Fibroblast of the aortic adventitia (primary cell): Measurements from ENCODE around the gene PCED1B. TPM values are rescaled to one million over a fixed set of nuclear protein-coding genes. Genes with fewer than 3 reads are reported as not detected.

Source experiments
- DNase-seq: peaks from one replicate; pipeline ENCODE4 v3.0.0-alpha.2; 2010; ENCODE audit warnings: low read depth
- H3K4me3 ChIP-seq: 2 replicates; pipeline ENCODE4 v1.5.1; 2011; ENCODE audit warnings: low read depth, mild to moderate bottlenecking, control low read depth, low read length, moderate library complexity
- total RNA-seq: library from RNA; depleted of rRNA; stranded (reverse); fragments of >200 nt; gene quantifications from 2 replicates; pipeline ENCODE4 v1.2.3, GENCODE V29; 2012; ENCODE audit warnings: low replicate concordance
- TF ChIP-seq, protein P1 (sequence below): IDR thresholded peaks from 2 replicates; pipeline ENCODE4 v1.5.1; 2011; ENCODE audit warnings: mild to moderate bottlenecking, low read length, control low read depth, inconsistent platforms; ENCODE audit not compliant: insufficient read depth

PCED1B gene
- total RNA-seq, 1 donor = 0.27 TPM

GRCh38 chr12:47225356-47225755 lies 145.9 kb downstream of the PCED1B start:
- no peak overlapping the region for H3K4me3 ChIP-seq
- no peak for DNase-seq
- TF ChIP-seq, protein P1, sequence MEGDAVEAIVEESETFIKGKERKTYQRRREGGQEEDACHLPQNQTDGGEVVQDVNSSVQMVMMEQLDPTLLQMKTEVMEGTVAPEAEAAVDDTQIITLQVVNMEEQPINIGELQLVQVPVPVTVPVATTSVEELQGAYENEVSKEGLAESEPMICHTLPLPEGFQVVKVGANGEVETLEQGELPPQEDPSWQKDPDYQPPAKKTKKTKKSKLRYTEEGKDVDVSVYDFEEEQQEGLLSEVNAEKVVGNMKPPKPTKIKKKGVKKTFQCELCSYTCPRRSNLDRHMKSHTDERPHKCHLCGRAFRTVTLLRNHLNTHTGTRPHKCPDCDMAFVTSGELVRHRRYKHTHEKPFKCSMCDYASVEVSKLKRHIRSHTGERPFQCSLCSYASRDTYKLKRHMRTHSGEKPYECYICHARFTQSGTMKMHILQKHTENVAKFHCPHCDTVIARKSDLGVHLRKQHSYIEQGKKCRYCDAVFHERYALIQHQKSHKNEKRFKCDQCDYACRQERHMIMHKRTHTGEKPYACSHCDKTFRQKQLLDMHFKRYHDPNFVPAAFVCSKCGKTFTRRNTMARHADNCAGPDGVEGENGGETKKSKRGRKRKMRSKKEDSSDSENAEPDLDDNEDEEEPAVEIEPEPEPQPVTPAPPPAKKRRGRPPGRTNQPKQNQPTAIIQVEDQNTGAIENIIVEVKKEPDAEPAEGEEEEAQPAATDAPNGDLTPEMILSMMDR = no peak

DNA sequence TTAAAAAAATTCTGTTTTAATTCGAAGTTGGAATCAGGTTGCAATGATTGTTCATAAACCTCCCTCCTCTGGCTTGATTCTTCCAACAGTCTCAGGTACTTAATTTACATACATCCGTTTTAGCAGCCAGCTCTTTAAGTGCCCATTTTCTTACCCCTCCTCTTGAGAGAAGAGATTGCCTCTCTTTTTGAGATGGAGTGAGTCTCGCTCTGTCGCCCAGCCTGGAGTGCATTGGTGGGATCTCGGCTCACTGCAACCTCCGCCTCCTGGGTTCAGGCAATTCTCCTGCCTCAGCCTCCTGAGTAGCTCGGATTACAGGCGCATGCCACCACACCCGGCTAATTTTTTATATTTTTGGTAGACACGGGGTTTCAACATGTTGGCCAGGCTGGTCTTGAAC lies 146.8 kb downstream of the PCED1B start:
- TF ChIP-seq, protein P1 = no peak
- H3K4me3 ChIP-seq = no peak overlapping the region
- no peak for DNase-seq

DNA sequence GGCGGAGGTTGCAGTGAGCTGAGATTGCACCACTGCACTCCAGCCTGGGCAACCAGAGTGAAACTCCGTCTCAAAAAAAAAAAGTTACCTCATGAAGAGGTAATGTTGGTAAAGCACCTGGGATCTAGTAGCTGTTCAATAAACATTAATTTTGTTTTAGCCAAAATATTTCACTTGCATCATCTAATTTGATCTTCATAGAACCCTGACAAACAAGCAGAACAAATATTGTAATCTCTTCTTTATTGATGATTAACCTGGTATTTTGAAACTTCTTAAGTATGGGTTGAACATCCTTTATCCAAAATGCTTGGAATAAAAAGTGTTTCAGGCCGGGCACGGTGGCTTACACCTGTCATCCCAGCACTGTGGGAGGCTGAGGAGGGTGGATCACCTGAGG lies 149.4 kb downstream of the PCED1B start:
- no peak overlapping the region for H3K4me3 ChIP-seq
- no peak for DNase-seq
- TF ChIP-seq, protein P1 = no peak

- TF ChIP-seq, protein P1 = no peak
- H3K4me3 ChIP-seq = no peak overlapping the region
- DNase-seq = no peak
These were observed 152.0 kb downstream of the PCED1B start for GRCh38 chr12:47231456-47231855.

- TF ChIP-seq, protein P1 = no peak
- DNase-seq = no peak
- no peak overlapping the region for H3K4me3 ChIP-seq
These were observed 155.2 kb downstream of the PCED1B start for GRCh38 chr12:47234576-47235141.

DNA sequence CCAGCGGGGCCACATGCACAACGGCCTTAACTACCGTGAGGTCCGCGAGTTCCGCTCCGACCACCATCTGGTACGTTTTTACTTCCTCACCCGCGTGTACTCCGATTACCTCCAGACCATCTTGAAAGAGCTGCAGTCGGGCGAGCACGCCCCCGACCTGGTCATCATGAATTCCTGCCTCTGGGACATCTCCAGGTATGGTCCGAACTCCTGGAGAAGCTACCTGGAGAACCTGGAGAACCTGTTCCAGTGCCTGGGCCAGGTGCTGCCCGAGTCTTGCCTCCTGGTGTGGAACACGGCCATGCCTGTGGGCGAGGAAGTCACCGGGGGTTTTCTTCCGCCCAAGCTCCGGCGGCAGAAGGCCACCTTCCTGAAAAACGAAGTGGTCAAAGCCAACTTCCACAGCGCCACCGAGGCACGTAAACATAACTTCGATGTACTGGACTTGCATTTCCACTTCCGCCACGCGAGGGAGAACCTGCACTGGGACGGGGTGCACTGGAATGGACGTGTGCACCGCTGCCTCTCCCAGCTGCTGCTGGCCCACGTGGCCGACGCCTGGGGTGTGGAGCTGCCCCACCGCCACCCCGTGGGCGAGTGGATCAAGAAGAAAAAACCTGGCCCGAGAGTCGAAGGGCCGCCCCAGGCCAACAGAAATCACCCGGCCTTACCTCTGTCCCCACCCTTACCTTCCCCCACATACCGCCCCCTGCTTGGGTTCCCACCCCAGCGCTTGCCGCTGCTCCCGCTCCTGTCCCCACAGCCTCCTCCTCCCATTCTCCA lies 156.0 kb downstream of the PCED1B start:
- TF ChIP-seq, protein P1 = no peak
- no peak overlapping the region for H3K4me3 ChIP-seq
- no peak for DNase-seq
